Hepatocyte (in vitro differentiated cells): ENCODE results near the gene FAM78A. TPM values are rescaled to one million over a fixed set of nuclear protein-coding genes. Genes with fewer than 3 reads are reported as not detected.

Source experiments
- DNase-seq: peaks from one replicate; pipeline ENCODE4 v3.0.0-alpha.2; 2016; ENCODE audit warnings: low spot score
- H2AFZ ChIP-seq: fragments of 200-600 bp; sonication (generic); 2 replicates; pipeline ENCODE4 v1.6.0; 2016; ENCODE audit warnings: antibody characterized with exemption, mild to moderate bottlenecking
- H3K27ac ChIP-seq: fragments of 200-600 bp; sonication (generic); 2 replicates; pipeline ENCODE4 v1.5.1; 2016; ENCODE audit warnings: mild to moderate bottlenecking
- H3K27me3 ChIP-seq: fragments of 200-600 bp; sonication (generic); 2 replicates; pipeline ENCODE4 v1.6.1; 2016
- H3K36me3 ChIP-seq: fragments of 200-600 bp; sonication (generic); replicated peaks from 2 replicates; pipeline ENCODE4 v1.5.1; 2016; ENCODE audit warnings: low read depth; ENCODE audit not compliant: insufficient read depth
- H3K4me1 ChIP-seq: fragments of 200-600 bp; sonication (generic); 2 replicates; pipeline ENCODE4 v1.5.1; 2016; ENCODE audit warnings: mild to moderate bottlenecking, moderate library complexity; ENCODE audit not compliant: insufficient read depth
- H3K4me2 ChIP-seq: fragments of 200-600 bp; sonication (generic); 2 replicates; pipeline ENCODE4 v1.6.0; 2016
- H3K4me3 ChIP-seq: fragments of 200-600 bp; sonication (generic); 2 replicates; pipeline ENCODE4 v1.5.1; 2016; ENCODE audit warnings: mild to moderate bottlenecking
- H3K79me2 ChIP-seq: fragments of 200-600 bp; sonication (generic); 2 replicates; pipeline ENCODE4 v1.6.0; 2017; ENCODE audit warnings: mild to moderate bottlenecking
- H3K9me2 ChIP-seq: fragments of 200-600 bp; sonication (generic); replicated peaks from 2 replicates; pipeline ENCODE4 v1.6.0; 2017; ENCODE audit warnings: mild to moderate bottlenecking; ENCODE audit not compliant: insufficient read depth
- H3K9me3 ChIP-seq: fragments of 200-600 bp; sonication (generic); 2 replicates; pipeline ENCODE4 v1.5.1; 2016; ENCODE audit warnings: low read depth, mild to moderate bottlenecking
- H4K20me1 ChIP-seq: fragments of 200-600 bp; sonication (generic); 2 replicates; pipeline ENCODE4 v1.6.0; 2016; ENCODE audit warnings: mild to moderate bottlenecking; ENCODE audit not compliant: insufficient read depth, poor library complexity, severe bottlenecking
- EZH2 ChIP-seq: fragments of 200-600 bp; sonication (generic); IDR thresholded peaks from 2 replicates; pipeline ENCODE4 v1.6.1; 2016; ENCODE audit warnings: antibody characterized with exemption, mild to moderate bottlenecking, borderline replicate concordance
- EZH2phosphoT487 ChIP-seq: fragments of 200-600 bp; sonication (generic); IDR thresholded peaks from one replicate; pipeline ENCODE4 v1.6.1; 2018; ENCODE audit warnings: antibody characterized with exemption, mild to moderate bottlenecking, low read depth, moderate library complexity; ENCODE audit not compliant: unreplicated experiment, severe bottlenecking
- WGBS: methylation state at CpG from one replicate; pipeline ENCODE4 v1.1.6; 2016; ENCODE audit warnings: low lambda C conversion rate; ENCODE audit errors: missing lambda C conversion rate; 5-methylcytosine and 5-hydroxymethylcytosine counted together
- polyA plus RNA-seq: library from polyadenylated mRNA; unstranded; fragments of >200 nt; fragmentation: Nextera tagmentation; extraction: Ambion mirVana; gene quantifications from 2 replicates; pipeline ENCODE4 v1.2.1, GENCODE V29; 2016
- total RNA-seq: library from RNA; depleted of rRNA; stranded (reverse); fragments of >200 nt; gene quantifications from 2 replicates; pipeline ENCODE4 v1.2.3, GENCODE V29; 2014
- TF ChIP-seq, protein P1 (sequence below): fragments of 200-600 bp; sonication (generic); IDR thresholded peaks from 2 replicates; pipeline ENCODE4 v1.5.1; 2016; ENCODE audit warnings: antibody characterized with exemption, mild to moderate bottlenecking; ENCODE audit not compliant: poor library complexity

Gene FAM78A
- total and polyA plus RNA-seq, 2 experiments from 2014 or later = 0.27 TPM; not detected in 1

DNA sequence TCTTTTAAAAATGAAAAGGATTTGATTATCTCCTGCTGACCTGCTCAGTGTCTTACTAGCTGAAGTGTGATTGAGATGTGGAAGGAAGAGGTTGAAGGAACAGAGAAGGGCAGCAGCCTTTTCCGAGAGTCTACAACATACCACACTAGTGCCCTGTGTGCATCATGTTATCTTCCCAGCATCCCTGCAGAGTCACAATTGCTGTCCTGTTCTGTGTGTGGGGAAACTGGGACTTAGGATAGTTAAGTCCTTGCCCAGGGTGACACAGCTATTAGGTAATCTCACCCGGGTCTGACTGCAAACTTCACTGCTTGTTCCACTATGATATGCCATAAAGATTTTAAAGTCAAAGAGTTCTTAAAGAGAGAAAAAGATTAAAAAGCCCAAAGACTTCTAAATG, 55.8 kb downstream of the FAM78A start:
- H3K79me2 ChIP-seq = no peaks in the 10 kb centered on the region
- H3K9me2 ChIP-seq = no peaks in the 10 kb centered on the region
- H2AFZ ChIP-seq = no peak overlapping the region
- H3K36me3 ChIP-seq = no peaks in the 10 kb centered on the region
- DNase-seq = no peak
- H3K27me3 ChIP-seq = no peaks in the 10 kb centered on the region
- H4K20me1 ChIP-seq = no peaks in the 10 kb centered on the region
- H3K4me1 ChIP-seq = no peaks in the 10 kb centered on the region
- TF ChIP-seq EZH2 = no peak
- TF ChIP-seq, protein P1, sequence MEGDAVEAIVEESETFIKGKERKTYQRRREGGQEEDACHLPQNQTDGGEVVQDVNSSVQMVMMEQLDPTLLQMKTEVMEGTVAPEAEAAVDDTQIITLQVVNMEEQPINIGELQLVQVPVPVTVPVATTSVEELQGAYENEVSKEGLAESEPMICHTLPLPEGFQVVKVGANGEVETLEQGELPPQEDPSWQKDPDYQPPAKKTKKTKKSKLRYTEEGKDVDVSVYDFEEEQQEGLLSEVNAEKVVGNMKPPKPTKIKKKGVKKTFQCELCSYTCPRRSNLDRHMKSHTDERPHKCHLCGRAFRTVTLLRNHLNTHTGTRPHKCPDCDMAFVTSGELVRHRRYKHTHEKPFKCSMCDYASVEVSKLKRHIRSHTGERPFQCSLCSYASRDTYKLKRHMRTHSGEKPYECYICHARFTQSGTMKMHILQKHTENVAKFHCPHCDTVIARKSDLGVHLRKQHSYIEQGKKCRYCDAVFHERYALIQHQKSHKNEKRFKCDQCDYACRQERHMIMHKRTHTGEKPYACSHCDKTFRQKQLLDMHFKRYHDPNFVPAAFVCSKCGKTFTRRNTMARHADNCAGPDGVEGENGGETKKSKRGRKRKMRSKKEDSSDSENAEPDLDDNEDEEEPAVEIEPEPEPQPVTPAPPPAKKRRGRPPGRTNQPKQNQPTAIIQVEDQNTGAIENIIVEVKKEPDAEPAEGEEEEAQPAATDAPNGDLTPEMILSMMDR = no peak
- no peak for TF ChIP-seq EZH2phosphoT487
- H3K4me3 ChIP-seq = no peak overlapping the region
- WGBS = 73% methylated on average over 2 of the region's 2 CpGs
- no peak overlapping the region for H3K27ac ChIP-seq
- H3K4me2 ChIP-seq = no peak overlapping the region
- H3K9me3 ChIP-seq = no peaks in the 10 kb centered on the region

DNA sequence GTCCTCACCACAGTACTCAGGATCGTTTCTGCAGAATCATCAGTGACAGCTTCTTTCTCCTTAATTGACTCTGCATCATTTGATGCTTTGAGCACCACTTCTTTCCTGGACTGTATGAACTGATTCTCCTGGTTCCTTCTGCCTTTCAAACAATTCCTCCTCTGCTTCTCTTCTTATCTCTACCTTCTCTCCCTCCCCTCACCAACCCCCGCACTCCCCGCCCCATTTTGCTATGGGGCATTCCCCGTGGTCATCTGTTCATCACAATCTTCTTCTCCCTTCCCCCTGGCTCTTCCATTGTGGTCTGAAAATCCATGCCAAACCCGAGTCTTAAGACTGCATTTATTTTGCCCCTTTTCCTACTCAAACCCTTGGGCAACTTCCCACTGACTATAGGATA, 57.9 kb downstream of the FAM78A start:
- no peaks in the 10 kb centered on the region for H3K27me3 ChIP-seq
- H3K9me3 ChIP-seq = no peaks in the 10 kb centered on the region
- H3K4me3 ChIP-seq = no peak overlapping the region
- no peak overlapping the region for H3K4me2 ChIP-seq
- TF ChIP-seq, protein P1 = no peak
- TF ChIP-seq EZH2 (no peak), EZH2phosphoT487 (no peak)
- H2AFZ ChIP-seq = no peak overlapping the region
- H3K79me2 ChIP-seq = no peaks in the 10 kb centered on the region
- 77% methylated on average over 3 of the region's 5 CpGs for WGBS
- no peaks in the 10 kb centered on the region for H3K9me2 ChIP-seq
- H3K36me3 ChIP-seq = no peaks in the 10 kb centered on the region
- DNase-seq = no peak
- H3K27ac ChIP-seq = no peak overlapping the region
- H3K4me1 ChIP-seq = no peaks in the 10 kb centered on the region
- no peaks in the 10 kb centered on the region for H4K20me1 ChIP-seq

DNA sequence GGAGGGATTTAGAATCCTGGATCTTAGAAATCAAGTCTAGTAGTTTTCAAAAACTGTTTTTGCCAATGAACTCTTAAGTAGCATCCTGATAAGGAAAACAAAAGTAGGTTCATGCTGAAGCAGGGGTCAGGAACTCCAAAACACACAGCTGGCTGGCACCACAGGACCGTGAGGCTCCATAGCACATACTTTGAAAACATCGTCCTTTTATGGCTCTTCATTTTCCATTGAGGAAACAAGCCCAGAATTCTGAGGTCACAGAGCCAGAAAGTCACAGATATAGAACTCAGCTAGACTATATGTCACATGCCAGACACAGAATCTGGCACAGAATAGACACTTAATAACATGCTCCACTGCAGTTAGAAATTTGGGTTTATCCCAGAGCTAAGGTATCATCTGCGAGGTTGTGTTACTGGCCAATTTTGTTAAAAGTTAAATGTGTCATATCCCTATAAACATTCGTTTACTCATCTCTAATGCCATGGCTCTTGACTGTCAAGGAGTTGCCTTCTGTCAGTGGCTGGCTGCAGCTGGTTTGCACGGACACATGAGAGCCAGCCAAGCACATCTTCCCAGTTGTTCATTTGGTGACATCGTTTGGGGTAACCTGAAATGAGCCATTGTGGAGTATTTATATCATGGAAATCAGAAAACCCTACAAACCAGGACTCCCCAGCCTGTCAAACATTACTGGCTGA, 58.8 kb downstream of the FAM78A start:
- H3K36me3 ChIP-seq = no peaks in the 10 kb centered on the region

More for the DNA sequence above, 58.8 kb downstream of the FAM78A start:
- WGBS = 88% methylated on average over 6 of the region's 6 CpGs
- Histone ChIP-seq H3K4me3 (no peak overlapping the region), H3K4me1 (no peaks in the 10 kb centered on the region), H3K4me2 (no peak overlapping the region), H3K9me2 (no peaks in the 10 kb centered on the region), H3K9me3 (no peaks in the 10 kb centered on the region), H4K20me1 (no peaks in the 10 kb centered on the region), H2AFZ (no peak overlapping the region), H3K27ac (no peak overlapping the region), H3K27me3 (no peaks in the 10 kb centered on the region), H3K79me2 (no peaks in the 10 kb centered on the region)
- TF ChIP-seq EZH2 (no peak), EZH2phosphoT487 (no peak)
- TF ChIP-seq, protein P1 = no peak
- no peak for DNase-seq
